ENCODE results near the gene U2SURP.

U2SURP gene

GRCh38 chr3:143001369-143002082 is at the start of gene U2SURP:
TSS of gene U2SURP (plus strand) at chr3:143001570. CDS start at chr3:143001629, 59 bp downstream.
- peak; percentile 80 for DNase-seq (ENCODE audit: low read depth)

- DNase-seq (ENCODE audit: low read depth), result no peak
Observed at GRCh38 chr3:142951794-142952193, 49.6 kb upstream of the U2SURP start.

GRCh38 chr3:142952272-142953193 is 48.8 kb upstream of the U2SURP start:
- DNase-seq (ENCODE audit: low read depth), result no peak

GRCh38 chr3:142953443-142953842 is 47.9 kb upstream of the U2SURP start:
- no peak for DNase-seq (ENCODE audit: low read depth)

GRCh38 chr3:142958707-142959106 is 42.7 kb upstream of the U2SURP start:
- DNase-seq (ENCODE audit: low read depth), result no peak

- no peak for DNase-seq (ENCODE audit: low read depth)
Observed at GRCh38 chr3:142960322-142960850, 41.0 kb upstream of the U2SURP start.

GRCh38 chr3:142961539-142961938 is 39.8 kb upstream of the U2SURP start:
- DNase-seq (ENCODE audit: low read depth), result no peak

- DNase-seq (ENCODE audit: low read depth), result no peak
Observed at GRCh38 chr3:142962175-142962519, 39.2 kb upstream of the U2SURP start.

- DNase-seq (ENCODE audit: low read depth), result no peak
Observed at GRCh38 chr3:142962520-142963233, 38.7 kb upstream of the U2SURP start.

GRCh38 chr3:142963234-142963515 is 38.2 kb upstream of the U2SURP start:
- DNase-seq (ENCODE audit: low read depth), result no peak

GRCh38 chr3:142963516-142964448 is 37.6 kb upstream of the U2SURP start, which contains the start of gene PAQR9:
TSS of gene PAQR9 (minus strand) at chr3:142963674. CDS start at chr3:142963336, 338 bp downstream.
- no peak for DNase-seq (ENCODE audit: low read depth)

- no peak for DNase-seq (ENCODE audit: low read depth)
Observed at GRCh38 chr3:142965581-142965980, 35.8 kb upstream of the U2SURP start.

- DNase-seq (ENCODE audit: low read depth), result no peak
Observed at GRCh38 chr3:142966808-142967207, 34.6 kb upstream of the U2SURP start.

- no peak for DNase-seq (ENCODE audit: low read depth)
Observed at GRCh38 chr3:142968319-142969025, 32.9 kb upstream of the U2SURP start.

GRCh38 chr3:142971431-142971830 is 29.9 kb upstream of the U2SURP start:
- DNase-seq (ENCODE audit: low read depth), result no peak

GRCh38 chr3:142972092-142972753 is 29.1 kb upstream of the U2SURP start:
- no peak for DNase-seq (ENCODE audit: low read depth)

- no peak for DNase-seq (ENCODE audit: low read depth)
Observed at GRCh38 chr3:142973217-142974009, 28.0 kb upstream of the U2SURP start.

GRCh38 chr3:142975316-142975995 is 25.9 kb upstream of the U2SURP start:
- DNase-seq (ENCODE audit: low read depth), result no peak

All from stimulated activated CD8-positive, alpha-beta memory T cell treated with anti-CD3 and anti-CD28 coated beads, Interleukin-15, amount 100 ng/mL, for 1 hour (primary cell).